Fibroblast of the aortic adventitia (primary cell): Measurements from ENCODE around the gene SRPX. TPM values are rescaled to one million over a fixed set of nuclear protein-coding genes. Genes with fewer than 3 reads are reported as not detected.
A peak's percentile ranks its signal among the peaks of the same experiment; 100 is the strongest.

ENCODE experiments used
- DNase-seq: peaks from one replicate; pipeline ENCODE4 v3.0.0-alpha.2; 2010; ENCODE audit warnings: low read depth
- H3K4me3 ChIP-seq: 2 replicates; pipeline ENCODE4 v1.5.1; 2011; ENCODE audit warnings: low read depth, mild to moderate bottlenecking, control low read depth, low read length, moderate library complexity
- total RNA-seq: library from RNA; depleted of rRNA; stranded (reverse); fragments of >200 nt; gene quantifications from 2 replicates; pipeline ENCODE4 v1.2.3, GENCODE V29; 2012; ENCODE audit warnings: low replicate concordance
- TF ChIP-seq, protein P1 (sequence below): IDR thresholded peaks from 2 replicates; pipeline ENCODE4 v1.5.1; 2011; ENCODE audit warnings: mild to moderate bottlenecking, low read length, control low read depth, inconsistent platforms; ENCODE audit not compliant: insufficient read depth

The SRPX gene, protein sequence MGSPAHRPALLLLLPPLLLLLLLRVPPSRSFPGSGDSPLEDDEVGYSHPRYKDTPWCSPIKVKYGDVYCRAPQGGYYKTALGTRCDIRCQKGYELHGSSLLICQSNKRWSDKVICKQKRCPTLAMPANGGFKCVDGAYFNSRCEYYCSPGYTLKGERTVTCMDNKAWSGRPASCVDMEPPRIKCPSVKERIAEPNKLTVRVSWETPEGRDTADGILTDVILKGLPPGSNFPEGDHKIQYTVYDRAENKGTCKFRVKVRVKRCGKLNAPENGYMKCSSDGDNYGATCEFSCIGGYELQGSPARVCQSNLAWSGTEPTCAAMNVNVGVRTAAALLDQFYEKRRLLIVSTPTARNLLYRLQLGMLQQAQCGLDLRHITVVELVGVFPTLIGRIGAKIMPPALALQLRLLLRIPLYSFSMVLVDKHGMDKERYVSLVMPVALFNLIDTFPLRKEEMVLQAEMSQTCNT
- 142 and 242 TPM in 2 replicates for total RNA-seq

- peak within 1 kb of the TSS; percentile 77 for H3K4me3 ChIP-seq
- peak; percentile 56 for DNase-seq
- TF ChIP-seq, protein P1, sequence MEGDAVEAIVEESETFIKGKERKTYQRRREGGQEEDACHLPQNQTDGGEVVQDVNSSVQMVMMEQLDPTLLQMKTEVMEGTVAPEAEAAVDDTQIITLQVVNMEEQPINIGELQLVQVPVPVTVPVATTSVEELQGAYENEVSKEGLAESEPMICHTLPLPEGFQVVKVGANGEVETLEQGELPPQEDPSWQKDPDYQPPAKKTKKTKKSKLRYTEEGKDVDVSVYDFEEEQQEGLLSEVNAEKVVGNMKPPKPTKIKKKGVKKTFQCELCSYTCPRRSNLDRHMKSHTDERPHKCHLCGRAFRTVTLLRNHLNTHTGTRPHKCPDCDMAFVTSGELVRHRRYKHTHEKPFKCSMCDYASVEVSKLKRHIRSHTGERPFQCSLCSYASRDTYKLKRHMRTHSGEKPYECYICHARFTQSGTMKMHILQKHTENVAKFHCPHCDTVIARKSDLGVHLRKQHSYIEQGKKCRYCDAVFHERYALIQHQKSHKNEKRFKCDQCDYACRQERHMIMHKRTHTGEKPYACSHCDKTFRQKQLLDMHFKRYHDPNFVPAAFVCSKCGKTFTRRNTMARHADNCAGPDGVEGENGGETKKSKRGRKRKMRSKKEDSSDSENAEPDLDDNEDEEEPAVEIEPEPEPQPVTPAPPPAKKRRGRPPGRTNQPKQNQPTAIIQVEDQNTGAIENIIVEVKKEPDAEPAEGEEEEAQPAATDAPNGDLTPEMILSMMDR: peak; percentile 4
Observed at GRCh38 chrX:38220415-38221390, at the start of gene SRPX. Gene SRPX, minus strand, starts transcription at chrX:38220871. Its CDS starts 79 bp downstream, at chrX:38220792.

DNA sequence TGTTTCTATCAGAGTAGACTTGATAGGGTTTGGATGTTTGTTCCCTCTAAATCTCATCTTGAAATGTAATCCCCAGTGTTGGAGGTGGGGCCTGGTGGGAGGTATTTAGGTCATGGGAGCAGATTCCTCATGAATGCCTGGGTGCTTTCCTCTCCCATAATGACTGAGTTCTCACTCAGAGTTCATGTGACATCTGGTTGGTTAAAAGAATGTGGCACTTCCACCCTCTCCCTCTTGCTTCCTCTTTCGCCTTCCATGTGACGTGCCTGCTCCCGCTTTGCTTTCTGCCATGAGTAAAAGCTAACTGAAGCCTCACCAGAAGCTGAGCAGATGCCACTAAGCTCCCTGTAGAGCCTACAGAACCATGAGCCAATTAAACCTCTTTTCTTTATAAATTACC lies 47.3 kb upstream of the SRPX start:
- TF ChIP-seq, protein P1: no peak
- no peak for DNase-seq
- no peak overlapping the region for H3K4me3 ChIP-seq

- TF ChIP-seq, protein P1: no peak
- DNase-seq: peak; percentile 62
- H3K4me3 ChIP-seq: no peak overlapping the region
Observed at GRCh38 chrX:38262715-38263620, 42.3 kb upstream of the SRPX start.

DNA sequence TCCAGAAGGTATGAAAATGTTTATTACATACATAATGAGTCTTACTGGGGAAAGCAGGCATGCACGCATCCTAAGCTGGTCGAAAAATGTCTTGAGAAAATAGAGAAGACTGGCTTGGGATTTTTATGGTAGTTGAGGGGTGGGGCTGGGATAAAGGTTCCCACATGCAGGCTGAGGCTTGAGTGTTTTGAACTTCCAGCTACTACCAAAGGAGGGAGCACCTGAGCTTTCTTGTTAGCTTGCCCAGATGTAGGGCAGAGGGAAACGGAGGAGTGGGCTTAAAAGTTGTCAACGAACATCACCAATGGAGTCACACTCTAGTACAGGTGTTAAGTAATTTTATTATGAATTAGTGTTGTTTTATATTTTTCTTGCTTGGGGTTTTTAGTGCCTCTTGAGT lies 39.6 kb upstream of the SRPX start:
- no peak for DNase-seq
- H3K4me3 ChIP-seq: no peak overlapping the region
- TF ChIP-seq, protein P1: peak; percentile 30

GRCh38 chrX:38256019-38256418 lies 35.3 kb upstream of the SRPX start:
- TF ChIP-seq, protein P1: no peak
- DNase-seq: no peak
- H3K4me3 ChIP-seq: no peak overlapping the region

- TF ChIP-seq, protein P1: no peak
- DNase-seq: peak; percentile 81
- H3K4me3 ChIP-seq: no peak overlapping the region
Observed at GRCh38 chrX:38249965-38250364, 29.3 kb upstream of the SRPX start.
